Progenitor cell of endocrine pancreas (in vitro differentiated cells): Measurements from ENCODE around the gene SKA1. TPM values are rescaled to one million over a fixed set of nuclear protein-coding genes. Genes with fewer than 3 reads are reported as not detected.
"Not testable (repeated sequence)": the region's sequence is repeated elsewhere in the genome, so short reads cannot be mapped to it uniquely, and the experiment has no call there.

Source experiments
- DNase-seq: peaks from one replicate; pipeline ENCODE4 v3.0.0; 2021; ENCODE audit warnings: low spot score; ENCODE audit not compliant: unreplicated experiment
- H3K27ac Mint-ChIP-seq: 2 replicates; pipeline ENCODE4 v1.8.0; 2021; ENCODE audit warnings: mild to moderate bottlenecking, moderate library complexity, mixed read lengths
- H3K27me3 Mint-ChIP-seq: 2 replicates; pipeline ENCODE4 v1.8.0; 2021; ENCODE audit warnings: mixed read lengths
- H3K36me3 Mint-ChIP-seq: 2 replicates; pipeline ENCODE4 v1.8.0; 2022; ENCODE audit warnings: mixed read lengths; ENCODE audit not compliant: insufficient read depth
- H3K4me1 Mint-ChIP-seq: 2 replicates; pipeline ENCODE4 v1.8.0; 2021; ENCODE audit warnings: low read depth, mixed read lengths
- H3K4me3 Mint-ChIP-seq: 2 replicates; pipeline ENCODE4 v1.8.0; 2021; ENCODE audit warnings: low read depth, mild to moderate bottlenecking, moderate library complexity, mixed read lengths
- H3K9me3 Mint-ChIP-seq: 2 replicates; pipeline ENCODE4 v1.8.0; 2021; ENCODE audit warnings: low read depth, mixed read lengths
- total RNA-seq: library from RNA; stranded (reverse); gene quantifications from 2 replicates; pipeline ENCODE4 v1.2.1, GENCODE V29; 2021
- TF ChIP-seq, protein P1 (sequence below): fragments of 200-600 bp; sonication (generic); IDR thresholded peaks from one replicate; pipeline ENCODE4 v1.5.0; 2021; ENCODE audit warnings: antibody characterized with exemption, mild to moderate bottlenecking; ENCODE audit not compliant: unreplicated experiment

Gene SKA1
- total RNA-seq, 1 donor from 2014 or later: 16.0 TPM

DNA sequence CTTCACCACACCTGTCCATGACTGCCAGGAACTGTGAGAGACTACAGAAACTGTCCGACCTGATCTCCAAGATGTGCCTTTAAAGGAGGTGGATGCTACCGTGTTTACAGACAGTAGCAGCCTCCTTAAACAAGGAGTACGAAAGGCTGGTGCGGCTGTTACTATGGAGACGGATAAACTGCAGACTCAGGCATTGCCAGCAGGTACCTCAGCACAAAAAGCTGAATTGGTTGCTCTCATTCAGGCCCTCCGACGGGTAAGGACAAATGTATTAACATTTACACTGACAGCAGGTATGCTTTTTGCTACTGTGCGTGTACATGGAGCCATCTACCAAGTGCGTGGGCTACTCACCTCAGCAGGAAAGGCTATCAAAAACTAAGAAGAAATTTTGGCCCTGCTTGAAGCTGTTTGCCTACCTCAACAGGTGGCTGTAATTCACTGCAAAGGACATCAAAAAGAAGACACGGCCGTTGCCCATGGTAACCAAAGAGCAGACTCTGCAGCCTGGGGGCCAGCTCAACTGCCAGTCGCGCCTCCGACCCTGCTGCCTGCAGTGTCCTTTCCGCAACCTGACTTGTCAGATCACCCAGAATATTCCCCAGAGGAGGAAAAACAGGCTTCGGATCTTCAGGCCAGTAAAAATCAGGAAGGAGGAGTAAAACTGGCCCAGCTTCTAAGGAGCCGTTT is 30.9 kb downstream of the SKA1 start:
- DNase-seq: no peak
- H3K27me3 Mint-ChIP-seq: peaks cover 9% of the 10 kb centered on the region
- peaks cover 50% of the 10 kb centered on the region for H3K4me1 Mint-ChIP-seq
- peak overlapping the region; percentile 14 for H3K4me3 Mint-ChIP-seq
- TF ChIP-seq, protein P1, sequence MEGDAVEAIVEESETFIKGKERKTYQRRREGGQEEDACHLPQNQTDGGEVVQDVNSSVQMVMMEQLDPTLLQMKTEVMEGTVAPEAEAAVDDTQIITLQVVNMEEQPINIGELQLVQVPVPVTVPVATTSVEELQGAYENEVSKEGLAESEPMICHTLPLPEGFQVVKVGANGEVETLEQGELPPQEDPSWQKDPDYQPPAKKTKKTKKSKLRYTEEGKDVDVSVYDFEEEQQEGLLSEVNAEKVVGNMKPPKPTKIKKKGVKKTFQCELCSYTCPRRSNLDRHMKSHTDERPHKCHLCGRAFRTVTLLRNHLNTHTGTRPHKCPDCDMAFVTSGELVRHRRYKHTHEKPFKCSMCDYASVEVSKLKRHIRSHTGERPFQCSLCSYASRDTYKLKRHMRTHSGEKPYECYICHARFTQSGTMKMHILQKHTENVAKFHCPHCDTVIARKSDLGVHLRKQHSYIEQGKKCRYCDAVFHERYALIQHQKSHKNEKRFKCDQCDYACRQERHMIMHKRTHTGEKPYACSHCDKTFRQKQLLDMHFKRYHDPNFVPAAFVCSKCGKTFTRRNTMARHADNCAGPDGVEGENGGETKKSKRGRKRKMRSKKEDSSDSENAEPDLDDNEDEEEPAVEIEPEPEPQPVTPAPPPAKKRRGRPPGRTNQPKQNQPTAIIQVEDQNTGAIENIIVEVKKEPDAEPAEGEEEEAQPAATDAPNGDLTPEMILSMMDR: no peak
- H3K27ac Mint-ChIP-seq: peak overlapping the region; percentile 75
- no peaks in the 10 kb centered on the region for H3K36me3 Mint-ChIP-seq
- no peaks in the 10 kb centered on the region for H3K9me3 Mint-ChIP-seq

DNA sequence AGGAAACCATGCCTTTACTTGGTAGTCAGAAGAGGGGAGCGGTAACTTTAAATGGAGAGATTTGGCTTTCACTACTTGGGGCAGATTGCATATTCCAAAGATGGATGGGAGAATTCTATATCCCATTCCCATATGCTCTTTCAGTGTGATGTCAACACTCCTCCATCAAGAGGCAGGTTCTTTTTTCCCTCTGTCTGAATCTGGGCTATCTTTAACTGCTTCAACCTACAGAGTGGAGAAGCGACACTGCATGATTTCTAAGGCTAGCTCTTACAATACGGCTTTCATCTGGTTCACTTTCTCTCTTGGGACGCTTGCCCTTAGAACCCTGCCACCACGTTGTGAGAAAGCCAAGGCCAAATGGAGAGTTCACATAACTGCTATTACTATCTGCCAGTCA is 34.4 kb downstream of the SKA1 start:
- Mint-ChIP-seq H3K27ac (no peak overlapping the region), H3K36me3 (no peaks in the 10 kb centered on the region), H3K9me3 (peaks cover 5% of the 10 kb centered on the region), H3K27me3 (no peaks in the 10 kb centered on the region), H3K4me1 (peaks cover 31% of the 10 kb centered on the region), H3K4me3 (no peak overlapping the region)
- no peak for DNase-seq
- TF ChIP-seq, protein P1: no peak

DNA sequence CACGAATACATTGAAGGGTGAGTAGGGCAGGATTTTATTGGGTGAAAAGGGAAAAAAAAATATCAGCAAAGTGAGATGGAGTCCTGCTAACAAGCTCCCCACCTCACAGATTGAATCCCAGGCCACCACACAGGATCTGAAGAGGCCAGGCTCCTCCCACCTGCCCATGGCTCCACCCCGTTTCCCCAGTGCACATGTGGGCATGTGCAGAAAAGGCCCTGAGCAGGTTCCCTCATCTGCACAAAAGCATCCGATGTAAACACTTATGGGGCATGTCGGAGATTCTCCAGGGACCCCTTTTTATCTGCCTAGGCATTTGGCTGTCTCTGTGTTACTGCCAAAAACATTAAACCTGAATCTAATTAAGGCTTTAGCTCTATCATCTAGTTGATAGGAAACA is 35.2 kb downstream of the SKA1 start:
- Mint-ChIP-seq H3K27me3 (no peaks in the 10 kb centered on the region), H3K4me3 (no peak overlapping the region), H3K9me3 (peaks cover 5% of the 10 kb centered on the region), H3K4me1 (peaks cover 23% of the 10 kb centered on the region), H3K27ac (no peak overlapping the region), H3K36me3 (no peaks in the 10 kb centered on the region)
- DNase-seq: no peak
- TF ChIP-seq, protein P1: no peak

DNA sequence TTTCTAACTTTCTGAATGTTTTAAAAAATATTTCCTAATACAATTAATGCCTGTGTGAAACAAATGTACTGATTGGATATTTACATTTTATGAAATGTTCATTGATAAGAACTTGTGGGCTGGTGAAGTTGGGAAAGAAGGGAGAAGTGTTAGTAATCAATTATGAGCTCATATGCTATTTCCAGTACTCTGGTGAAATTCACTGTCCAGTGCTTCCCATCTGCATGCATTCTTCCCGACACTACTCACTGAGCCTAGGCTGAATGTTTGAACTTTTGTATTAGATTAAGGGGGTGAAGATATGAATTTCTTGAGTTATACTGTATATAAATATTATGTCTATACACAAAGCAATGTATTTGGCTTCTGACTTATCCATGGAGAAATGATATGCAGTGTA is 36.0 kb downstream of the SKA1 start:
- DNase-seq: no peak
- Mint-ChIP-seq H3K4me1 (peaks cover 15% of the 10 kb centered on the region), H3K9me3 (peaks cover 5% of the 10 kb centered on the region), H3K27me3 (no peaks in the 10 kb centered on the region), H3K36me3 (no peaks in the 10 kb centered on the region), H3K27ac (no peak overlapping the region), H3K4me3 (no peak overlapping the region)
- TF ChIP-seq, protein P1: no peak

DNA sequence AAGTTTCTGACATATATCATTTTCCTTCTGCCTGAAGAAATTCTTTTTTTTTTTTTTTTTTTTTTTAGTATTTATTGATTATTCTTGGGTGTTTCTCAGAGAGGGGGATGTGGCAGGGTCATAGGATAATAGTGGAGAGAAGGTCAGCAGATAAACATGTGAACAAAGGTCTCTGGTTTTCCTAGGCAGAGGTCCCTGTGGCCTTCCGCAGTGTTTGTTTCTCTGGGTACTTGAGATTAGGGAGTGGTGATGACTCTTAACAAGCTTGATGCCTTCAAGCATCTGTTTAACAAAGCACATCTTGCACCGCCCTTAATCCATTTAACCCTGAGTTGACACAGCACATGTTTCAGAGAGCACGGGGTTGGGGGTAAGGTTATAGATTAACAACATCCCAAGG is 42.0 kb downstream of the SKA1 start:
- Mint-ChIP-seq H3K9me3 (peaks cover 24% of the 10 kb centered on the region), H3K36me3 (peaks cover 11% of the 10 kb centered on the region)
- not testable (repeated sequence) for H3K4me1 Mint-ChIP-seq, H3K4me3 Mint-ChIP-seq, DNase-seq, H3K27ac Mint-ChIP-seq, H3K27me3 Mint-ChIP-seq

DNA sequence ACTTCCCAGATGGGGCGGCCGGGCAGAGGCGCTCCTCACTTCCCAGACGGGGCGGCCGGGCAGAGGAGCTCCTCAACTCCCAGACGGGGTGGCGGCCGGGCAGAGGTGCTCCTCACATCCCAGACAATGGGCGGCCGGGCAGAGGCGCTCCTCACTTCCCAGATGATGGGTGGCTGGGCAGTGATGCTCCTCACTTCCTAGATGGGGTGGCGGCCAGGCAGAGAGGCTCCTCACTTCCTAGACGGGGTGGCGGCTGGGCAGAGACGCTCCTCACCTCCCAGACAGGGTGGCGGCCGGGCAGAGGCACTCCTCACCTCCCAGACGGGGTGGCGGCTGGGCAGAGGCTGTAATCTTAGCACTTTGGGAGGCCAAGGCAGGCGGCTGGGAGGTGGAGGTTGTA is 42.9 kb downstream of the SKA1 start:
- Mint-ChIP-seq H3K9me3 (peaks cover 24% of the 10 kb centered on the region), H3K36me3 (peaks cover 11% of the 10 kb centered on the region)
- not testable (repeated sequence) for H3K4me3 Mint-ChIP-seq, H3K27ac Mint-ChIP-seq, DNase-seq, H3K27me3 Mint-ChIP-seq, H3K4me1 Mint-ChIP-seq
